GM23248 (cell line): ENCODE measurements around the gene ARHGEF12. TPM values are rescaled to one million over a fixed set of nuclear protein-coding genes. Genes with fewer than 3 reads are reported as not detected.

Experiments used
- DNase-seq: peaks from one replicate; pipeline ENCODE4 v3.0.0-alpha.2; 2015
- H2AFZ ChIP-seq: fragments of 200-600 bp; sonication (generic); 2 replicates; pipeline ENCODE4 v1.6.1; 2016; ENCODE audit warnings: antibody characterized with exemption
- H3F3A ChIP-seq: fragments of 200-600 bp; sonication (generic); 2 replicates; pipeline ENCODE4 v1.6.1; 2016; ENCODE audit warnings: mild to moderate bottlenecking, antibody characterized with exemption, mixed run types; ENCODE audit not compliant: insufficient read depth
- H3K27ac ChIP-seq: fragments of 200-600 bp; sonication (generic); 2 replicates; pipeline ENCODE4 v1.5.1; 2016; ENCODE audit warnings: mild to moderate bottlenecking
- H3K27me3 ChIP-seq: fragments of 200-600 bp; sonication (generic); replicated peaks from 2 replicates; pipeline ENCODE4 v1.6.1; 2016; ENCODE audit warnings: mild to moderate bottlenecking; ENCODE audit not compliant: insufficient read depth
- H3K36me3 ChIP-seq: fragments of 200-600 bp; sonication (generic); 2 replicates; pipeline ENCODE4 v1.6.1; 2016; ENCODE audit warnings: low read depth, mild to moderate bottlenecking
- H3K4me1 ChIP-seq: fragments of 200-600 bp; sonication (generic); 2 replicates; pipeline ENCODE4 v1.6.1; 2016; ENCODE audit warnings: mild to moderate bottlenecking; ENCODE audit not compliant: insufficient read depth
- H3K4me2 ChIP-seq: fragments of 200-600 bp; sonication (generic); one replicate; pipeline ENCODE4 v1.6.1; 2016; ENCODE audit warnings: mild to moderate bottlenecking; ENCODE audit not compliant: unreplicated experiment
- H3K4me3 ChIP-seq: fragments of 200-600 bp; sonication (generic); 2 replicates; pipeline ENCODE4 v1.5.1; 2016; ENCODE audit warnings: mild to moderate bottlenecking
- H3K79me2 ChIP-seq: fragments of 200-600 bp; sonication (generic); 2 replicates; pipeline ENCODE4 v1.6.1; 2016; ENCODE audit warnings: mild to moderate bottlenecking; ENCODE audit not compliant: insufficient read depth
- H3K9ac ChIP-seq: fragments of 200-600 bp; sonication (generic); 2 replicates; pipeline ENCODE4 v1.6.1; 2016; ENCODE audit warnings: mild to moderate bottlenecking
- H3K9me2 ChIP-seq: fragments of 200-600 bp; sonication (generic); 2 replicates; pipeline ENCODE4 v1.6.1; 2016; ENCODE audit warnings: mixed run types, mild to moderate bottlenecking, moderate library complexity; ENCODE audit not compliant: insufficient read depth
- H3K9me3 ChIP-seq: fragments of 200-600 bp; sonication (generic); one replicate; pipeline ENCODE4 v1.6.1; 2017; ENCODE audit warnings: low read depth
- H4K20me1 ChIP-seq: fragments of 200-600 bp; sonication (generic); 2 replicates; pipeline ENCODE4 v1.6.0; 2016; ENCODE audit not compliant: insufficient read depth
- EZH2 ChIP-seq: fragments of 200-600 bp; sonication (generic); IDR thresholded peaks from 2 replicates; pipeline ENCODE4 v1.6.1; 2018; ENCODE audit warnings: antibody characterized with exemption, mild to moderate bottlenecking; ENCODE audit not compliant: insufficient read depth, poor library complexity, severe bottlenecking
- EZH2phosphoT487 ChIP-seq: fragments of 200-600 bp; sonication (generic); IDR thresholded peaks from 2 replicates; pipeline ENCODE4 v1.6.1; 2018; ENCODE audit warnings: antibody characterized with exemption, moderate library complexity, mild to moderate bottlenecking, low read depth; ENCODE audit not compliant: insufficient read depth
- WGBS, 2 experiments: methylation state at CpG; one replicate each; pipeline ENCODE4 v1.1.6; 2015 to 2017; ENCODE audit warnings: low lambda C conversion rate in 2 of 2, low coverage in 1 of 2; ENCODE audit errors: missing lambda C conversion rate in 2 of 2; 5-methylcytosine and 5-hydroxymethylcytosine counted together
- in situ Hi-C: fragments of 300-500 bp; cut with MboI; formaldehyde crosslinking; loops from 2 replicates; pipeline ENCODE4 v1.15.0; 2020
- polyA plus RNA-seq: library from polyadenylated mRNA; unstranded; fragments of >200 nt; fragmentation: Nextera tagmentation; extraction: Ambion mirVana; gene quantifications from 2 replicates; pipeline ENCODE4 v1.2.1, GENCODE V29; 2016
- total RNA-seq: library from RNA; depleted of rRNA; stranded (reverse); fragments of >200 nt; shearing (Covaris generic); gene quantifications from 2 replicates; pipeline ENCODE4 v1.2.3, GENCODE V29; 2014

Gene ARHGEF12
- total and polyA plus RNA-seq, 2 experiments from 2014 or later: 20.4 to 52.7 TPM

DNA sequence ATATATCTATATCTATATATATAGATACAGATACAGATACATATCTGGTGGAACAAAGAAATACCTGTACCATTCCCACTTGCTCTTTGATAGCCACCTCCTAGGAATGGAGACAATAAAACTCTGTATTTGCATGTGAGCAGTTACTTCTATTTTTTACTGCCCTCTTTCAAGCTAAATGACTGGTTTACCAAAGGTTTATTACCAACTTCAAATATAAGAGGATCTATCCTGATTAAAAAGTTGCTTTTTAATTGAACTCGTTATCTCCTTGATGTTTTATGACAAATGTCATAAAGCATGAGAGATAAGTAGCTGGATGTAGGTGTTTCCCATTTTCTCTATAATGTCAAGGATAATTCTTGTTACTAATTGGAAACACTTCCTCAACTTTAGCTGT, 153.6 kb downstream of the ARHGEF12 start:
- Histone ChIP-seq H2AFZ (no peak overlapping the region), H3K27ac (no peak overlapping the region), H3K36me3 (peaks cover 22% of the 10 kb centered on the region; the same call in 1 of the 2 replicates), H3K9me2 (no peaks in the 10 kb centered on the region), H3K4me1 (no peaks in the 10 kb centered on the region), H3K9ac (no peak overlapping the region), H3K4me3 (no peak overlapping the region), H3K9me3 (no peaks in the 10 kb centered on the region), H3K79me2 (no peaks in the 10 kb centered on the region), H3K27me3 (no peaks in the 10 kb centered on the region), H3F3A (no peaks in the 10 kb centered on the region), H3K4me2 (no peak overlapping the region), H4K20me1 (no peaks in the 10 kb centered on the region)
- no peak for DNase-seq
- in situ Hi-C loops: no loop called here
- WGBS, 2 experiments: 95 to 100% methylated on average over 1 of the region's 1 CpG
- TF ChIP-seq EZH2: no peak
- no peak for TF ChIP-seq EZH2phosphoT487

DNA sequence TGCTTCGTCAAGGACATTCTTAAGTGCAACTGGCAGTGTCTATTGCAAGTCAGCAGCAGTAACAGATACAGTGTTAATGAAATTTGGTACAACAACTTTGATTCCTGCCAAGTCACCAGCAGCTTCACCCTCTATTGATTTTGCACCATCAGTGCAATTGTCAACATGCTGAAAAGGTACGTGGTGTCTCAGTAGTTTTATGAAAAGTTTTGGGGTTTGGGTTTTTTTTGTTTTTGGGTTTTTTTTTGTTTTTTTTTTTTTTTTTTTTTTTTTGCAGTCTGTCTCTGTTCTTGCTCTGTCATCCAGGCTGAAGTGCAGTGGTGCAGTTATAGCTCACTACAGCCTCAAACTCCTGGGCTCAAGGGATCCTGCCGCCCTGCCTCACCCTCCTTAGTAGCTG, 156.3 kb downstream of the ARHGEF12 start:
- no peaks in the 10 kb centered on the region for H3K27me3 ChIP-seq
- no peaks in the 10 kb centered on the region for H3K79me2 ChIP-seq
- TF ChIP-seq EZH2phosphoT487: no peak
- TF ChIP-seq EZH2: no peak
- H3K4me1 ChIP-seq: no peaks in the 10 kb centered on the region
- no peak for DNase-seq
- no peaks in the 10 kb centered on the region for H4K20me1 ChIP-seq
- no peaks in the 10 kb centered on the region for H3F3A ChIP-seq
- in situ Hi-C loops: no loop called here
- no peak overlapping the region for H3K27ac ChIP-seq
- peaks cover 4% of the 10 kb centered on the region; the same call in 1 of the 2 replicates for H3K36me3 ChIP-seq
- H3K9me2 ChIP-seq: no peaks in the 10 kb centered on the region
- H3K4me3 ChIP-seq: no peak overlapping the region
- no peak overlapping the region for H3K9ac ChIP-seq
- H3K9me3 ChIP-seq: no peaks in the 10 kb centered on the region
- no peak overlapping the region for H3K4me2 ChIP-seq
- no peak overlapping the region for H2AFZ ChIP-seq
- 65 to 66% methylated on average over 3 of the region's 3 CpGs for WGBS, 2 experiments

DNA sequence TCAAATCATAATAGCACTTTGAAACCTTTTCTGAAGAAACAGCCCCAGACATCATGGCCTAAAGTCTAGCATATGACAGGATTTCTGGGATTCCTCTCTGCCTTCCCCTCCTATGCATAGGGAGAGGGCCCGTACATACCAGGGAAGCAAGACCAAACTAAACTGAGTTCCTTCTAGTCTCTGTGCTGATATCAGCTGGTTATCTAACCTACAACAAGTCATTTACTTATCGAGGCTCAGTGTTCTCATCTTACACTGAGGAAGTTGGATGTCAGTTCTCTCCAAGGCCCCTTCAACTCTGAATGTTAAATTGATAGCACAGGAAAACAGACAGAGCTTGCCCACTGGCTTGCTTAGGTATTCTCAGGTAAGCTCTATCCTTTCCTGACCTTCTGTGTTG, 158.4 kb downstream of the ARHGEF12 start:
- WGBS, 2 experiments: 50 to 55% methylated on average over 2 of the region's 2 CpGs
- no peak overlapping the region for H2AFZ ChIP-seq
- H3F3A ChIP-seq: peaks cover 17% of the 10 kb centered on the region
- no peaks in the 10 kb centered on the region for H3K9me3 ChIP-seq
- in situ Hi-C loops: no loop called here
- H3K36me3 ChIP-seq: no peaks in the 10 kb centered on the region; the same call in 1 of the 2 replicates
- H3K9ac ChIP-seq: no peak overlapping the region
- no peaks in the 10 kb centered on the region for H3K79me2 ChIP-seq
- no peaks in the 10 kb centered on the region for H3K27me3 ChIP-seq
- no peaks in the 10 kb centered on the region for H3K4me1 ChIP-seq
- no peak for DNase-seq
- H3K9me2 ChIP-seq: no peaks in the 10 kb centered on the region
- H3K4me3 ChIP-seq: no peak overlapping the region
- no peak overlapping the region for H3K4me2 ChIP-seq
- no peaks in the 10 kb centered on the region for H4K20me1 ChIP-seq
- H3K27ac ChIP-seq: no peak overlapping the region
- TF ChIP-seq EZH2: no peak
- no peak for TF ChIP-seq EZH2phosphoT487

DNA sequence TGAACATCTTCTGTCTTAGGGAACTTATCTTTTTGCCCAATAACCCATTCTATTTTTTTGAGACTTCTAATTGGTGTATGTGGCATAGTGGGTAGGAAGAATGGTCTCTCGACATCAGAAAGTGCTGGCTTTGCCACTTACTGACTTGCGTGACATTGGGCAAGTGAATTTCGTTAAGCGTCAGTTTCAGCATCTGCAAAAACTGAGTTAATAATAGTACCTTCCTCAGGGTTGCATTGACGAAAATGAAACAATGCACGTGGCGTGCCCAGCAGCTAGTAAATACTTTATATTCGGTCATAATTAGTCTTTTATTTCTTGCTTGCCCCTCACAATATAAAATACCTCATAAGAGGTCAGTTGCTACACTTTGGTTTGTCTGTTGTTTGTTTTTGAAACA, 162.9 kb downstream of the ARHGEF12 start:
- in situ Hi-C loops: no loop called here

DNA sequence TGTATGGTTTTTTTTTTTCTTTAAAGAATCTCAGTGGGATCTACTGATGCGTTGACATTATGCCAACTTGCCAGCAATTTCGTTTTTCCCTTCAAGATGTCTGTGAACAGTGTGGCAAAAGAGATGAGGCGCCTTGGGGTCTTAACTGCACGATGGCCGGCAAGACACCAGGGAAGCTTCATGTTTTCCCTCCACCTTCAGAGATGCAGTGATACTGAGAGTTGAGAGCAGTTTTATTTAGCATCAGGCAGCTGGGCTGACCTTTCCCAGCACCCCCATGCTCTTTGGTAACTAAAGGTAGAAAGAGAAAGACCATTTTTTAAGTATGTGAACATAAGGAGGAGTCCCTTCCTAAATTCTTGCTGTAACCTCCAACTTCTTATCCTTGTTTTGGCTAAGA, 163.6 kb downstream of the ARHGEF12 start:
- Histone ChIP-seq H3K4me2 (peak overlapping the region; percentile 60), H4K20me1 (no peaks in the 10 kb centered on the region), H3K4me1 (peaks cover 9% of the 10 kb centered on the region), H3K27me3 (no peaks in the 10 kb centered on the region), H3K9me2 (no peaks in the 10 kb centered on the region), H3K79me2 (no peaks in the 10 kb centered on the region), H3K9ac (peak overlapping the region; percentile 63), H3F3A (peaks cover 31% of the 10 kb centered on the region), H3K4me3 (peak overlapping the region; percentile 39), H2AFZ (no peak overlapping the region), H3K36me3 (no peaks in the 10 kb centered on the region), H3K9me3 (no peaks in the 10 kb centered on the region), H3K27ac (peak overlapping the region; percentile 54)
- 64 to 75% methylated on average over 5 of the region's 5 CpGs for WGBS, 2 experiments
- DNase-seq: no peak
- TF ChIP-seq EZH2 (no peak), EZH2phosphoT487 (no peak)
- in situ Hi-C loops: loop anchor here (10.0 to 25.0 kb wide), 3 partner anchors 185 to 612 kb away; partner anchors contain the start of gene TECTA

More for the DNA sequence above, 162.9 kb downstream of the ARHGEF12 start:
- H3K27me3 ChIP-seq: no peaks in the 10 kb centered on the region
- no peaks in the 10 kb centered on the region for H3K79me2 ChIP-seq
- no peak overlapping the region for H3K4me3 ChIP-seq
- H3K4me1 ChIP-seq: peaks cover 9% of the 10 kb centered on the region
- no peak overlapping the region for H3K27ac ChIP-seq
- no peaks in the 10 kb centered on the region for H3K9me2 ChIP-seq
- H3K9ac ChIP-seq: no peak overlapping the region
- peaks cover 31% of the 10 kb centered on the region for H3F3A ChIP-seq
- no peak for TF ChIP-seq EZH2
- no peak for TF ChIP-seq EZH2phosphoT487
- H2AFZ ChIP-seq: no peak overlapping the region
- H4K20me1 ChIP-seq: no peaks in the 10 kb centered on the region
- H3K36me3 ChIP-seq: no peaks in the 10 kb centered on the region
- H3K9me3 ChIP-seq: no peaks in the 10 kb centered on the region
- no peak for DNase-seq
- no peak overlapping the region for H3K4me2 ChIP-seq
- 88 to 89% methylated on average over 8 of the region's 8 CpGs for WGBS, 2 experiments
